HepG2 (cell line): Measurements from ENCODE around the gene EEF1AKMT3. TPM values are rescaled to one million over a fixed set of nuclear protein-coding genes. Genes with fewer than 3 reads are reported as not detected.

Experiments used
- GLI4 ChIP-seq: sonication (generic); formaldehyde crosslinking; IDR thresholded peaks from 2 replicates; pipeline ENCODE4 v1.5.1; 2020; ENCODE audit warnings: missing genetic modification reagents, mild to moderate bottlenecking, moderate library complexity, borderline replicate concordance
- HDAC1 ChIP-seq: sonication (generic); formaldehyde crosslinking; IDR thresholded peaks from 2 replicates; pipeline ENCODE4 v1.5.1; 2020; ENCODE audit warnings: mild to moderate bottlenecking, missing genetic modification reagents
- KDM2A ChIP-seq: sonication (generic); formaldehyde crosslinking; IDR thresholded peaks from 2 replicates; pipeline ENCODE4 v1.4.0; 2020; ENCODE audit warnings: low read depth, missing genetic modification reagents, borderline replicate concordance
- KLF15 ChIP-seq: sonication (generic); formaldehyde crosslinking; IDR thresholded peaks from 2 replicates; pipeline ENCODE4 v1.8.1; 2023; ENCODE audit warnings: borderline replicate concordance, mild to moderate bottlenecking, inconsistent platforms, missing genetic modification reagents, mixed read lengths
- MYC ChIP-seq: sonication (generic); formaldehyde crosslinking; IDR thresholded peaks from 2 replicates; pipeline ENCODE4 v1.9.0; 2021; ENCODE audit warnings: missing genetic modification reagents, borderline replicate concordance
- NFRKB ChIP-seq: fragments of 450-650 bp; IDR thresholded peaks from 2 replicates; pipeline ENCODE4 v1.6.1; 2017
- PAWR ChIP-seq: sonication (generic); formaldehyde crosslinking; IDR thresholded peaks from 2 replicates; pipeline ENCODE4 v1.4.0; 2020; ENCODE audit warnings: missing genetic modification reagents, mild to moderate bottlenecking, borderline replicate concordance
- POLR2A ChIP-seq, 2 experiments: IDR thresholded peaks; 2 replicates each; pipeline ENCODE4 v1.6.1; 2011; ENCODE audit warnings: low read depth in 2 of 2, low read length in 2 of 2, mild to moderate bottlenecking in 1 of 2, moderate library complexity in 1 of 2; ENCODE audit not compliant: insufficient read depth in 1 of 2
- ZBTB7B ChIP-seq: sonication (generic); formaldehyde crosslinking; IDR thresholded peaks from 2 replicates; pipeline ENCODE4 v1.4.0; 2020; ENCODE audit warnings: missing genetic modification reagents
- ZFP82 ChIP-seq: sonication (generic); formaldehyde crosslinking; IDR thresholded peaks from 2 replicates; pipeline ENCODE4 v1.5.1; 2020; ENCODE audit warnings: mild to moderate bottlenecking, missing genetic modification reagents, borderline replicate concordance
- ZNF296 ChIP-seq: sonication (generic); formaldehyde crosslinking; conservative IDR thresholded peaks from 2 replicates; pipeline ENCODE4 v1.5.0; 2020; ENCODE audit warnings: mild to moderate bottlenecking, missing genetic modification reagents
- ZNF407 ChIP-seq: sonication (generic); formaldehyde crosslinking; IDR thresholded peaks from one replicate; pipeline ENCODE4 v1.5.1; 2020; ENCODE audit warnings: mild to moderate bottlenecking, missing genetic modification reagents; ENCODE audit errors: not compliant biosample characterization
- ZNF616 ChIP-seq: sonication (generic); formaldehyde crosslinking; IDR thresholded peaks from 2 replicates; pipeline ENCODE4 v1.5.0; 2020; ENCODE audit warnings: low read depth, mild to moderate bottlenecking, missing genetic modification reagents
- ZSCAN25 ChIP-seq: sonication (generic); formaldehyde crosslinking; IDR thresholded peaks from 2 replicates; pipeline ENCODE4 v1.8.0; 2022; ENCODE audit warnings: mild to moderate bottlenecking, missing genetic modification reagents
- polyA plus RNA-seq, 8 experiments: library from polyadenylated mRNA; depleted of rRNA in 3 of 8; stranded (reverse) in 7 of 8; unstranded in 1 of 8; fragments of >200 nt; fragmentation: Illumina TruSeq in 4 of 8; extraction: Trizol in 4 of 8; gene quantifications; 2 replicates each; pipeline versions ENCODE4 v1.2.1 to v1.2.3, GENCODE V29; 2011 to 2016; ENCODE audit warnings: low read depth in 4 of 8, missing spikeins in 1 of 8, mixed read lengths in 1 of 8; ENCODE audit not compliant: insufficient read depth in 1 of 8
- total RNA-seq, 5 experiments: library from RNA; depleted of rRNA; stranded (reverse); fragments of >200 nt; fragmentation: Illumina TruSeq; extraction: Trizol; gene quantifications; 2 replicates each; pipeline ENCODE4 v1.2.3, GENCODE V29; 2016; ENCODE audit warnings: low read depth in 1 of 5
- TF ChIP-seq, protein P1 (sequence below): sonication (generic); formaldehyde crosslinking; IDR thresholded peaks from 2 replicates; pipeline ENCODE4 v1.5.1; 2020; ENCODE audit warnings: missing genetic modification reagents, mild to moderate bottlenecking, borderline replicate concordance
- TF ChIP-seq, protein P2 (sequence below): sonication (generic); formaldehyde crosslinking; IDR thresholded peaks from 2 replicates; pipeline ENCODE4 v1.4.0; 2020; ENCODE audit warnings: missing genetic modification reagents

EEF1AKMT3 gene
- total and polyA plus RNA-seq, 2 of the 13 experiments (the other 11 are each of a cell fraction or from before 2014, with no cell fraction given), result 4.7 to 11.4 TPM

DNA sequence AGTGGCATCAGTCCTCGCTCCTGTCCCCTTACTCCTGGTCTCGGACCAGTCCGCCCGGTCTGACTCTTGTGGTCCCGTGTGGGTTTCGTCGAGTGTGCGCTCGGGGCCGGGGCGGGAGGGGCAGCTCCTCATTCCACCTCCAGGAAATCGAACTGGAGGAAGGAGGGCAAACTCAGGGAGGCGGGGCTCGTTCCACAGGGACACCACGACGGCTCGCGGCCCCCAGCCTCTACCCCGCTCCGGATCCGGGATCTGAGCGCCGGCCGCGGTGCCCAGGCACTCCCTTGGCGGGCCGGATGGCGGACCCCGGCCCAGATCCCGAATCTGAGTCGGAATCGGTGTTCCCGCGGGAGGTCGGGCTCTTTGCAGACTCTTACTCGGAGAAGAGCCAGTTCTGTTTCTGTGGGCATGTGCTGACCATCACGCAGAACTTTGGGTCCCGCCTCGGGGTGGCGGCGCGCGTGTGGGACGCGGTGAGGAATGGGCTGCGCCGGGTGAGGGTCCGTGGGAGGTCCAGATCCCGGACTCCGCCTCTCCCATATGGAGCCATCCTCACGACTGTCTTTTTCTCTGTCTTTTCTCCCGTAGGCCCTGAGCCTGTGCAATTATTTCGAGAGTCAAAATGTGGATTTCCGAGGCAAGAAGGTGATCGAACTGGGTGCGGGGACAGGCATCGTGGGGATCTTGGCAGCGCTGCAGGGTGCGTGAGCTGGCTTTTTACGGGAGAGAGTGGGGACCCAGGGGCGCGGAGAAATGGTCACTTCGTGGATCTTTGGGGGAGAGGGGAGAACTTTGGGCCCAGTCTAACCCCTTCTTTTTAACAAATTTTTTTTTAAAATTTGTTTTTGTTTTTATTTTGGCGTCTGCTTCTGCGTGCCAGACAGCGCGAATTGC, at the start of gene EEF1AKMT3 (continued):
- TF ChIP-seq ZNF407 (CRISPR knock-in tag), result peak; percentile 7
- no peak for TF ChIP-seq HDAC1 (CRISPR knock-in tag)
- TF ChIP-seq MYC (CRISPR knock-in tag), result peak; percentile 30; the same call in 1 of the 2 replicates
- TF ChIP-seq, protein P1, sequence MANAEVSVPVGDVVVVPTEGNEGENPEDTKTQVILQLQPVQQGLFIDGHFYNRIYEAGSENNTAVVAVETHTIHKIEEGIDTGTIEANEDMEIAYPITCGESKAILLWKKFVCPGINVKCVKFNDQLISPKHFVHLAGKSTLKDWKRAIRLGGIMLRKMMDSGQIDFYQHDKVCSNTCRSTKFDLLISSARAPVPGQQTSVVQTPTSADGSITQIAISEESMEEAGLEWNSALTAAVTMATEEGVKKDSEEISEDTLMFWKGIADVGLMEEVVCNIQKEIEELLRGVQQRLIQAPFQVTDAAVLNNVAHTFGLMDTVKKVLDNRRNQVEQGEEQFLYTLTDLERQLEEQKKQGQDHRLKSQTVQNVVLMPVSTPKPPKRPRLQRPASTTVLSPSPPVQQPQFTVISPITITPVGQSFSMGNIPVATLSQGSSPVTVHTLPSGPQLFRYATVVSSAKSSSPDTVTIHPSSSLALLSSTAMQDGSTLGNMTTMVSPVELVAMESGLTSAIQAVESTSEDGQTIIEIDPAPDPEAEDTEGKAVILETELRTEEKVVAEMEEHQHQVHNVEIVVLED, result no peak
- 0 out of 2 replicates have a peak, but pooled peaks have one; percentile 20 for TF ChIP-seq ZSCAN25 (CRISPR knock-in tag)
- TF ChIP-seq ZBTB7B, result 0 out of 2 replicates have a peak, but pooled peaks have one; percentile 10
- TF ChIP-seq POLR2A (IDR thresholded peaks at IDR 0.05; ENCODE audit: insufficient read depth in 1 of 2, low read depth in 2 of 2, low read length in 2 of 2), result 0 out of 4 replicates have a peak, but pooled peaks of 1 of the 2 experiments have one; percentile 6
- TF ChIP-seq PAWR (CRISPR knock-in tag), result no peak
- no peak for TF ChIP-seq ZFP82 (CRISPR knock-in tag)
- no peak for TF ChIP-seq ZNF616 (CRISPR knock-in tag)
- no peak for TF ChIP-seq ZNF296
- TF ChIP-seq KLF15 (CRISPR knock-in tag), result 0 out of 2 replicates have a peak, but pooled peaks have one; percentile 48
- TF ChIP-seq NFRKB, result no peak
- TF ChIP-seq, protein P2, sequence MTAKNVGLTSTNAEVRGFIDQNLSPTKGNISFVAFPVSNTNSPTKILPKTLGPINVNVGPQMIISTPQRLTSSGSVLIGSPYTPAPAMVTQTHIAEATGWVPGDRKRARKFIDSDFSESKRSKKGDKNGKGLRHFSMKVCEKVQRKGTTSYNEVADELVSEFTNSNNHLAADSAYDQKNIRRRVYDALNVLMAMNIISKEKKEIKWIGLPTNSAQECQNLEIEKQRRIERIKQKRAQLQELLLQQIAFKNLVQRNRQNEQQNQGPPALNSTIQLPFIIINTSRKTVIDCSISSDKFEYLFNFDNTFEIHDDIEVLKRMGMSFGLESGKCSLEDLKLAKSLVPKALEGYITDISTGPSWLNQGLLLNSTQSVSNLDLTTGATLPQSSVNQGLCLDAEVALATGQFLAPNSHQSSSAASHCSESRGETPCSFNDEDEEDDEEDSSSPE (CRISPR knock-in tag), result peak; percentile 32; the same call in 1 of the 2 replicates
- TF ChIP-seq GLI4 (CRISPR knock-in tag), result peak; percentile 55; the same call in 1 of the 2 replicates
- 0 out of 2 replicates have a peak, but pooled peaks have one; percentile 20 for TF ChIP-seq KDM2A (CRISPR knock-in tag)
